Measurements from ENCODE around the gene MPDZ.
A peak's percentile ranks its signal among the peaks of the same experiment; 100 is the strongest.

The MPDZ gene

GRCh38 chr9:13076616-13077015 lies 202.9 kb downstream of the MPDZ start:
- no peak for DNase-seq

GRCh38 chr9:13071921-13072320 lies 207.6 kb downstream of the MPDZ start:
- no peak for DNase-seq

GRCh38 chr9:13070612-13071595 lies 208.6 kb downstream of the MPDZ start:
- no peak for DNase-seq

GRCh38 chr9:13069498-13069897 lies 210.0 kb downstream of the MPDZ start:
- no peak for DNase-seq

- no peak for DNase-seq
Measured at GRCh38 chr9:13064676-13065075, 214.8 kb downstream of the MPDZ start.

GRCh38 chr9:13063880-13064459 lies 215.5 kb downstream of the MPDZ start:
- peak; percentile 77 for DNase-seq

GRCh38 chr9:13061390-13061789 lies 218.1 kb downstream of the MPDZ start:
- no peak for DNase-seq

Measured in NCI-H446 treated with DMSO at 0.1 percent for 48 hours (cell line).